ENCODE results near the gene TMPRSS7. TPM values are rescaled to one million over a fixed set of nuclear protein-coding genes. Genes with fewer than 3 reads are reported as not detected.

TMPRSS7 gene
- polyA plus RNA-seq, 1 experiment: not detected

- CTCF ChIA-PET: interaction anchor here (0.9 kb wide), 1 partner anchor 73 kb away, joined by 3 read pairs; no protein-coding TSS in a partner anchor
- Histone ChIP-seq H3K4me3 (ENCODE audit: low read depth, low read length) (peak overlapping the region; percentile 56), H3K36me3 (ENCODE audit: control insufficient read depth, insufficient read depth, low read length) (no peaks in the 10 kb centered on the region), H3K27me3 (ENCODE audit: control insufficient read depth, insufficient read depth, low read length) (no peaks in the 10 kb centered on the region)
- TF ChIP-seq, protein P1, sequence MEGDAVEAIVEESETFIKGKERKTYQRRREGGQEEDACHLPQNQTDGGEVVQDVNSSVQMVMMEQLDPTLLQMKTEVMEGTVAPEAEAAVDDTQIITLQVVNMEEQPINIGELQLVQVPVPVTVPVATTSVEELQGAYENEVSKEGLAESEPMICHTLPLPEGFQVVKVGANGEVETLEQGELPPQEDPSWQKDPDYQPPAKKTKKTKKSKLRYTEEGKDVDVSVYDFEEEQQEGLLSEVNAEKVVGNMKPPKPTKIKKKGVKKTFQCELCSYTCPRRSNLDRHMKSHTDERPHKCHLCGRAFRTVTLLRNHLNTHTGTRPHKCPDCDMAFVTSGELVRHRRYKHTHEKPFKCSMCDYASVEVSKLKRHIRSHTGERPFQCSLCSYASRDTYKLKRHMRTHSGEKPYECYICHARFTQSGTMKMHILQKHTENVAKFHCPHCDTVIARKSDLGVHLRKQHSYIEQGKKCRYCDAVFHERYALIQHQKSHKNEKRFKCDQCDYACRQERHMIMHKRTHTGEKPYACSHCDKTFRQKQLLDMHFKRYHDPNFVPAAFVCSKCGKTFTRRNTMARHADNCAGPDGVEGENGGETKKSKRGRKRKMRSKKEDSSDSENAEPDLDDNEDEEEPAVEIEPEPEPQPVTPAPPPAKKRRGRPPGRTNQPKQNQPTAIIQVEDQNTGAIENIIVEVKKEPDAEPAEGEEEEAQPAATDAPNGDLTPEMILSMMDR (IDR thresholded peaks at IDR 0.05; ENCODE audit: insufficient read depth, low read depth, low read length): no peak
- no peak for DNase-seq (ENCODE audit: low read depth)
- POLR2A ChIA-PET: no interaction called here
Measured at GRCh38 chr3:112085735-112086075, 51.2 kb downstream of the TMPRSS7 start.

GRCh38 chr3:112086076-112086854, 51.7 kb downstream of the TMPRSS7 start, which contains the start of gene C3orf52:
Gene C3orf52 (plus strand): TSS chr3:112086389. CDS start chr3:112086408, 19 bp downstream.
- TF ChIP-seq, protein P1 (IDR thresholded peaks at IDR 0.05; ENCODE audit: insufficient read depth, low read depth, low read length): peak; percentile 32; the same call in 1 of the 2 replicates
- Histone ChIP-seq H3K27me3 (ENCODE audit: control insufficient read depth, insufficient read depth, low read length) (no peaks in the 10 kb centered on the region), H3K4me3 (ENCODE audit: low read depth, low read length) (peak within 1 kb of the TSS; percentile 56), H3K36me3 (ENCODE audit: control insufficient read depth, insufficient read depth, low read length) (no peaks in the 10 kb centered on the region)
- POLR2A ChIA-PET: interaction anchor here (0.6 kb wide), 1 partner anchor 56 kb away, joined by 3 read pairs; no protein-coding TSS in a partner anchor
- no peak for DNase-seq (ENCODE audit: low read depth)
- CTCF ChIA-PET: interaction anchor here (0.6 to 0.9 kb wide), 2 partner anchors 12 to 73 kb away, joined by 3 to 4 read pairs; no protein-coding TSS in a partner anchor

- Histone ChIP-seq H3K27me3 (ENCODE audit: control insufficient read depth, insufficient read depth, low read length) (no peaks in the 10 kb centered on the region), H3K36me3 (ENCODE audit: control insufficient read depth, insufficient read depth, low read length) (no peaks in the 10 kb centered on the region), H3K4me3 (ENCODE audit: low read depth, low read length) (peak overlapping the region; percentile 56)
- POLR2A ChIA-PET: interaction anchor here (0.6 kb wide), 1 partner anchor 56 kb away, joined by 3 read pairs; no protein-coding TSS in a partner anchor
- CTCF ChIA-PET: interaction anchor here (0.6 to 0.9 kb wide), 3 partner anchors 11 to 74 kb away, joined by 3 to 4 read pairs (median 3); no protein-coding TSS in a partner anchor
- DNase-seq (ENCODE audit: low read depth): no peak
- TF ChIP-seq, protein P1 (IDR thresholded peaks at IDR 0.05; ENCODE audit: insufficient read depth, low read depth, low read length): no peak
Measured at GRCh38 chr3:112086875-112087524, 52.5 kb downstream of the TMPRSS7 start.

- ChIA-PET POLR2A (no interaction called here), CTCF (interaction anchor here (0.9 to 1.3 kb wide), 2 partner anchors 18 to 43 kb away, joined by 3 read pairs; no protein-coding TSS in a partner anchor)
- TF ChIP-seq, protein P1 (IDR thresholded peaks at IDR 0.05; ENCODE audit: insufficient read depth, low read depth, low read length): no peak
- H3K27me3 ChIP-seq (ENCODE audit: control insufficient read depth, insufficient read depth, low read length): no peaks in the 10 kb centered on the region
- no peaks in the 10 kb centered on the region for H3K36me3 ChIP-seq (ENCODE audit: control insufficient read depth, insufficient read depth, low read length)
- no peak overlapping the region for H3K4me3 ChIP-seq (ENCODE audit: low read depth, low read length)
- no peak for DNase-seq (ENCODE audit: low read depth)
Measured at GRCh38 chr3:112087746-112088145, 53.2 kb downstream of the TMPRSS7 start.

- POLR2A ChIA-PET: interaction anchor here (0.7 kb wide), 1 partner anchor 416 kb away, joined by 16 read pairs; no protein-coding TSS in a partner anchor
- Histone ChIP-seq H3K4me3 (ENCODE audit: low read depth, low read length) (no peak overlapping the region), H3K27me3 (ENCODE audit: control insufficient read depth, insufficient read depth, low read length) (no peaks in the 10 kb centered on the region), H3K36me3 (ENCODE audit: control insufficient read depth, insufficient read depth, low read length) (no peaks in the 10 kb centered on the region)
- CTCF ChIA-PET: interaction anchor here (1.3 kb wide), 1 partner anchor 44 kb away, joined by 3 read pairs; no protein-coding TSS in a partner anchor
- TF ChIP-seq, protein P1 (IDR thresholded peaks at IDR 0.05; ENCODE audit: insufficient read depth, low read depth, low read length): no peak
- no peak for DNase-seq (ENCODE audit: low read depth)
Measured at GRCh38 chr3:112088944-112089343, 54.4 kb downstream of the TMPRSS7 start.
